Neuronal stem cell (in vitro differentiated cells): Measurements from ENCODE around the gene TNIP1.

Experiments
- DNase-seq: peaks from one replicate; pipeline ENCODE4 v3.0.0-alpha.2; 2013; ENCODE audit warnings: low spot score
- H2AFZ ChIP-seq: one replicate; pipeline ENCODE4 v1.6.1; 2013; ENCODE audit warnings: mild to moderate bottlenecking, low read length, inconsistent platforms
- H2AK5ac ChIP-seq: 2 replicates; pipeline ENCODE4 v1.6.1; 2013; ENCODE audit warnings: low read depth, mild to moderate bottlenecking, inconsistent platforms, low read length, moderate library complexity, mixed read lengths
- H2BK120ac ChIP-seq: 2 replicates; pipeline ENCODE4 v1.6.1; 2013; ENCODE audit warnings: low read depth, mild to moderate bottlenecking, inconsistent platforms, low read length, moderate library complexity, mixed read lengths
- H2BK12ac ChIP-seq: one replicate; pipeline ENCODE4 v1.6.1; 2013; ENCODE audit warnings: low read length, inconsistent platforms
- H2BK15ac ChIP-seq: 2 replicates; pipeline ENCODE4 v1.6.1; 2013; ENCODE audit warnings: mild to moderate bottlenecking, low read length, inconsistent platforms, mixed read lengths
- H2BK5ac ChIP-seq: one replicate; pipeline ENCODE4 v1.6.1; 2013; ENCODE audit warnings: inconsistent platforms, mild to moderate bottlenecking, low read length, moderate library complexity
- H3K14ac ChIP-seq: one replicate; pipeline ENCODE4 v1.6.1; 2013; ENCODE audit warnings: low read length, inconsistent platforms
- H3K18ac ChIP-seq: 2 replicates; pipeline ENCODE4 v1.6.1; 2013; ENCODE audit warnings: low read length, inconsistent platforms
- H3K23ac ChIP-seq: 2 replicates; pipeline ENCODE4 v1.6.1; 2013; ENCODE audit warnings: low read depth, mild to moderate bottlenecking, mixed read lengths, low read length, inconsistent platforms; ENCODE audit not compliant: poor library complexity
- H3K27ac ChIP-seq: replicated peaks from 3 replicates; pipeline ENCODE4 v1.5.1; 2013; ENCODE audit warnings: low read length, inconsistent platforms
- H3K27me3 ChIP-seq, 3 experiments: 2 replicates each; pipeline ENCODE4 v1.6.1; 2013; ENCODE audit warnings: low read length in 3 of 3, mild to moderate bottlenecking in 2 of 3, inconsistent platforms in 1 of 3, low read depth in 1 of 3, mixed read lengths in 1 of 3, moderate library complexity in 1 of 3; ENCODE audit not compliant: control insufficient read depth in 3 of 3, insufficient read depth in 3 of 3
- H3K36me3 ChIP-seq, 2 donors: replicated peaks in 1 of 2; 2 replicates each; pipeline ENCODE4 v1.6.1; 2013; ENCODE audit warnings: low read length in 2 of 2; ENCODE audit not compliant: control insufficient read depth in 2 of 2, insufficient read depth in 2 of 2
- H3K4ac ChIP-seq: 2 replicates; pipeline ENCODE4 v1.6.1; 2013; ENCODE audit warnings: inconsistent platforms, mild to moderate bottlenecking, low read length, moderate library complexity
- H3K4me1 ChIP-seq, 2 donors: 1 replicate in 1 of 2; 2 replicates in 1 of 2; pipeline ENCODE4 v1.6.1; 2013; ENCODE audit warnings: low read length in 2 of 2, low read depth in 1 of 2; ENCODE audit not compliant: control insufficient read depth in 2 of 2, insufficient read depth in 1 of 2
- H3K4me2 ChIP-seq: one replicate; pipeline ENCODE4 v1.6.1; 2013; ENCODE audit warnings: mild to moderate bottlenecking, low read length, inconsistent platforms; ENCODE audit not compliant: insufficient read depth, poor library complexity, severe bottlenecking
- H3K4me3 ChIP-seq, 2 donors: 2 replicates each; pipeline ENCODE4 v1.5.1; 2013; ENCODE audit warnings: low read length in 2 of 2, mild to moderate bottlenecking in 2 of 2, inconsistent platforms in 1 of 2, moderate library complexity in 1 of 2
- H3K79me1 ChIP-seq: one replicate; pipeline ENCODE4 v1.6.1; 2013; ENCODE audit warnings: low read depth, mild to moderate bottlenecking, inconsistent platforms, low read length, moderate library complexity
- H3K9ac ChIP-seq: one replicate; pipeline ENCODE4 v1.6.1; 2013; ENCODE audit warnings: mild to moderate bottlenecking, low read depth, low read length, inconsistent platforms; ENCODE audit not compliant: poor library complexity
- H3K9me3 ChIP-seq, 2 donors: replicated peaks in 1 of 2; 2 replicates each; pipeline versions ENCODE3 to v1.6.1; 2013; ENCODE audit warnings: low read length in 2 of 2, mild to moderate bottlenecking in 2 of 2, inconsistent platforms in 1 of 2, low read depth in 1 of 2, mixed read lengths in 1 of 2, moderate library complexity in 1 of 2; ENCODE audit not compliant: control insufficient read depth in 2 of 2, insufficient read depth in 1 of 2
- H4K8ac ChIP-seq: one replicate; pipeline ENCODE4 v1.6.1; 2013; ENCODE audit warnings: low read depth, mild to moderate bottlenecking, inconsistent platforms, low read length, moderate library complexity
- H4K91ac ChIP-seq: one replicate; pipeline ENCODE4 v1.6.1; 2013; ENCODE audit warnings: low read length, low read depth, mild to moderate bottlenecking, inconsistent platforms; ENCODE audit not compliant: poor library complexity
- WGBS, 2 donors: extraction: QIAGEN DNeasy Blood & Tissue Kit; methylation state at CpG; one replicate each; pipeline ENCODE4 v1.1.7; 2013; ENCODE audit warnings: missing lambda C conversion rate in 2 of 2, mixed read lengths in 1 of 2; ENCODE audit not compliant: insufficient read length in 2 of 2, insufficient replicate concordance in 1 of 2; ENCODE audit errors: extremely low coverage in 2 of 2; 5-methylcytosine and 5-hydroxymethylcytosine counted together

Gene TNIP1

GRCh38 chr5:151041577-151042268, 39.1 kb downstream of the TNIP1 start:
- no CpG with 5 or more reads among the region's 11 CpGs for WGBS, 2 donors
- H3K4me1 ChIP-seq: no peaks in the 10 kb centered on the region
- no peak overlapping the region for H2BK15ac ChIP-seq
- H2BK5ac ChIP-seq: no peak overlapping the region
- H3K4me3 ChIP-seq: no peak overlapping the region
- H2BK120ac ChIP-seq: no peak overlapping the region
- no peak overlapping the region for H4K91ac ChIP-seq
- H3K9me3 ChIP-seq: no peaks in the 10 kb centered on the region
- no peak for DNase-seq
- no peaks in the 10 kb centered on the region for H3K79me1 ChIP-seq
- no peak overlapping the region for H2BK12ac ChIP-seq
- no peaks in the 10 kb centered on the region for H3K27me3 ChIP-seq
- no peak overlapping the region for H3K9ac ChIP-seq
- no peak overlapping the region for H3K27ac ChIP-seq
- H4K8ac ChIP-seq: no peak overlapping the region
- no peak overlapping the region for H3K14ac ChIP-seq
- no peak overlapping the region for H2AK5ac ChIP-seq
- H3K4ac ChIP-seq: no peak overlapping the region
- no peak overlapping the region for H3K18ac ChIP-seq
- no peak overlapping the region for H3K23ac ChIP-seq
- H2AFZ ChIP-seq: no peak overlapping the region
- H3K36me3 ChIP-seq: peaks cover 17 to 53% of the 10 kb centered on the region in 2 donors
- no peak overlapping the region for H3K4me2 ChIP-seq

- Histone ChIP-seq H3K4me3 (no peak overlapping the region), H2BK12ac (no peak overlapping the region), H3K18ac (no peak overlapping the region), H2BK5ac (no peak overlapping the region), H3K27ac (no peak overlapping the region), H3K9ac (no peak overlapping the region), H3K4me2 (no peak overlapping the region), H2AK5ac (no peak overlapping the region), H4K8ac (no peak overlapping the region), H3K4ac (no peak overlapping the region), H3K14ac (no peak overlapping the region), H3K4me1 (no peaks in the 10 kb centered on the region), H3K79me1 (no peaks in the 10 kb centered on the region), H2BK120ac (no peak overlapping the region), H3K23ac (peak overlapping the region; percentile 25), H3K36me3 (peaks cover 16 to 59% of the 10 kb centered on the region in 2 donors), H3K9me3 (no peaks in the 10 kb centered on the region), H4K91ac (no peak overlapping the region), H2AFZ (no peak overlapping the region), H2BK15ac (no peak overlapping the region), H3K27me3 (no peaks in the 10 kb centered on the region)
- no peak for DNase-seq
- no CpG with 5 or more reads among the region's 8 CpGs for WGBS, 2 donors
Measured at GRCh38 chr5:151040211-151040747, 40.6 kb downstream of the TNIP1 start.

GRCh38 chr5:151039665-151040064, 41.2 kb downstream of the TNIP1 start:
- H3K27me3 ChIP-seq: no peaks in the 10 kb centered on the region
- no peak for DNase-seq
- H4K91ac ChIP-seq: no peak overlapping the region

GRCh38 chr5:151038801-151039238, 42.0 kb downstream of the TNIP1 start:
- Histone ChIP-seq H2BK15ac (no peak overlapping the region), H3K4me3 (no peak overlapping the region), H3K9ac (peak overlapping the region; percentile 31), H3K9me3 (no peaks in the 10 kb centered on the region), H3K27me3 (no peaks in the 10 kb centered on the region), H3K18ac (no peak overlapping the region), H3K23ac (peak overlapping the region; percentile 13), H2BK12ac (no peak overlapping the region), H2BK5ac (no peak overlapping the region), H3K36me3 (peaks cover 23 to 70% of the 10 kb centered on the region in 2 donors), H2AK5ac (no peak overlapping the region), H3K4ac (no peak overlapping the region), H4K8ac (no peak overlapping the region), H3K4me1 (no peaks in the 10 kb centered on the region), H3K79me1 (no peaks in the 10 kb centered on the region), H3K27ac (no peak overlapping the region), H3K4me2 (no peak overlapping the region), H2BK120ac (no peak overlapping the region), H3K14ac (no peak overlapping the region), H4K91ac (no peak overlapping the region), H2AFZ (no peak overlapping the region)
- no peak for DNase-seq
- WGBS, 2 donors: no CpG with 5 or more reads among the region's 7 CpGs

More at GRCh38 chr5:151039665-151040064, 41.2 kb downstream of the TNIP1 start:
- Histone ChIP-seq H3K4me1 (no peaks in the 10 kb centered on the region), H2BK15ac (no peak overlapping the region), H3K9me3 (no peaks in the 10 kb centered on the region), H4K8ac (no peak overlapping the region), H2BK120ac (no peak overlapping the region), H3K14ac (no peak overlapping the region), H2AFZ (no peak overlapping the region), H3K18ac (no peak overlapping the region), H3K79me1 (no peaks in the 10 kb centered on the region), H3K4ac (no peak overlapping the region), H3K4me3 (no peak overlapping the region), H3K4me2 (no peak overlapping the region), H3K23ac (no peak overlapping the region), H2BK5ac (no peak overlapping the region), H3K36me3 (peaks cover 17 to 65% of the 10 kb centered on the region in 2 donors), H3K27ac (no peak overlapping the region), H2AK5ac (no peak overlapping the region), H2BK12ac (no peak overlapping the region), H3K9ac (no peak overlapping the region)
- WGBS, 2 donors: no CpG with 5 or more reads among the region's 9 CpGs
